ENCODE results near the gene BLNK. TPM values are rescaled to one million over a fixed set of nuclear protein-coding genes. Genes with fewer than 3 reads are reported as not detected.

BLNK gene
- total RNA-seq, 2 experiments from 2014 or later, result not detected

GRCh38 chr10:96270571-96270970 lies 798 bp downstream of the BLNK start:
- H3K9me3 Mint-ChIP-seq (ENCODE audit: low read depth), result no peaks in the 10 kb centered on the region
- POLR2A ChIA-PET, result no interaction called here
- intact Hi-C loops (cut with DNase I, micrococcal nuclease), result no loop called here
- H3K27me3 Mint-ChIP-seq, result peaks cover 9% of the 10 kb centered on the region
- H3K27ac Mint-ChIP-seq, result no peak overlapping the region
- H3K4me1 Mint-ChIP-seq, result peaks cover 5% of the 10 kb centered on the region
- H3K36me3 Mint-ChIP-seq (ENCODE audit: low read depth), result no peaks in the 10 kb centered on the region
- ATAC-seq, result no peak
- no peak overlapping the region for H3K4me3 Mint-ChIP-seq
- no peak for DNase-seq
- CTCF ChIA-PET, result interaction anchor here (0.6 to 1.4 kb wide), 4 partner anchors 19 to 515 kb away, joined by 3 to 5 read pairs (median 4); no protein-coding TSS in a partner anchor

- no peaks in the 10 kb centered on the region for H3K9me3 Mint-ChIP-seq (ENCODE audit: low read depth)
Measured at GRCh38 chr10:96269438-96270300, 1.7 kb downstream of the BLNK start.

GRCh38 chr10:96268341-96268909 lies 2.9 kb downstream of the BLNK start:
- intact Hi-C loops (cut with DNase I, micrococcal nuclease), result no loop called here
- DNase-seq (no peak), ATAC-seq (no peak)
- H3K27me3 Mint-ChIP-seq, result peaks cover 9% of the 10 kb centered on the region
- H3K4me3 Mint-ChIP-seq, result no peak overlapping the region
- ChIA-PET CTCF (no interaction called here), POLR2A (no interaction called here)
- H3K36me3 Mint-ChIP-seq (ENCODE audit: low read depth), result no peaks in the 10 kb centered on the region
- no peaks in the 10 kb centered on the region for H3K9me3 Mint-ChIP-seq (ENCODE audit: low read depth)
- H3K27ac Mint-ChIP-seq, result no peak overlapping the region
- peaks cover 5% of the 10 kb centered on the region for H3K4me1 Mint-ChIP-seq

More at GRCh38 chr10:96269438-96270300, 1.7 kb downstream of the BLNK start:
- Mint-ChIP-seq H3K27me3 (peaks cover 9% of the 10 kb centered on the region), H3K4me1 (peaks cover 5% of the 10 kb centered on the region), H3K27ac (no peak overlapping the region), H3K4me3 (no peak overlapping the region), H3K36me3 (ENCODE audit: low read depth) (no peaks in the 10 kb centered on the region)
- ChIA-PET CTCF (interaction anchor here (1.4 kb wide), 1 partner anchor 21 kb away, joined by 3 read pairs; no protein-coding TSS in a partner anchor), POLR2A (no interaction called here)
- intact Hi-C loops (cut with DNase I, micrococcal nuclease), result no loop called here
- no peak for DNase-seq
- no peak for ATAC-seq

GRCh38 chr10:96267234-96267705 lies 4.1 kb downstream of the BLNK start:
- CTCF ChIA-PET, result interaction anchor here (2.3 kb wide), 1 partner anchor 37 kb away, joined by 10 read pairs; no protein-coding TSS in a partner anchor
- POLR2A ChIA-PET, result no interaction called here
- H3K4me3 Mint-ChIP-seq, result no peak overlapping the region
- peaks cover 8% of the 10 kb centered on the region for H3K27me3 Mint-ChIP-seq
- no peaks in the 10 kb centered on the region for H3K36me3 Mint-ChIP-seq (ENCODE audit: low read depth)
- H3K4me1 Mint-ChIP-seq, result peaks cover 5% of the 10 kb centered on the region
- DNase-seq, result no peak
- peak; percentile 55 for ATAC-seq
- no peaks in the 10 kb centered on the region for H3K9me3 Mint-ChIP-seq (ENCODE audit: low read depth)
- intact Hi-C loops (cut with DNase I, micrococcal nuclease), result no loop called here
- H3K27ac Mint-ChIP-seq, result no peak overlapping the region

- H3K27me3 Mint-ChIP-seq, result peaks cover 8% of the 10 kb centered on the region
- no peak for ATAC-seq
- H3K9me3 Mint-ChIP-seq (ENCODE audit: low read depth), result no peaks in the 10 kb centered on the region
- ChIA-PET POLR2A (no interaction called here), CTCF (interaction anchor here (0.9 to 2.3 kb wide), 3 partner anchors 28 to 109 kb away, joined by 3 to 10 read pairs (median 3); no protein-coding TSS in a partner anchor)
- intact Hi-C loops (cut with DNase I, micrococcal nuclease), result no loop called here
- H3K27ac Mint-ChIP-seq, result no peak overlapping the region
- no peak overlapping the region for H3K4me3 Mint-ChIP-seq
- H3K4me1 Mint-ChIP-seq, result peaks cover 5% of the 10 kb centered on the region
- H3K36me3 Mint-ChIP-seq (ENCODE audit: low read depth), result no peaks in the 10 kb centered on the region
- DNase-seq, result no peak
Measured at GRCh38 chr10:96266118-96266770, 5.1 kb downstream of the BLNK start.

GRCh38 chr10:96264938-96265337 lies 6.4 kb downstream of the BLNK start:
- no peak for DNase-seq

GRCh38 chr10:96263669-96264068 lies 7.7 kb downstream of the BLNK start:
- H3K27me3 Mint-ChIP-seq, result no peaks in the 10 kb centered on the region
- H3K4me3 Mint-ChIP-seq, result no peak overlapping the region
- intact Hi-C loops (cut with DNase I, micrococcal nuclease), result no loop called here

More at GRCh38 chr10:96264938-96265337, 6.4 kb downstream of the BLNK start:
- Mint-ChIP-seq H3K4me1 (peaks cover 5% of the 10 kb centered on the region), H3K9me3 (ENCODE audit: low read depth) (no peaks in the 10 kb centered on the region), H3K4me3 (no peak overlapping the region), H3K36me3 (ENCODE audit: low read depth) (no peaks in the 10 kb centered on the region), H3K27me3 (peaks cover 7% of the 10 kb centered on the region), H3K27ac (no peak overlapping the region)
- intact Hi-C loops (cut with DNase I, micrococcal nuclease), result no loop called here
- ChIA-PET POLR2A (no interaction called here), CTCF (interaction anchor here (1.4 kb wide), 1 partner anchor 110 kb away, joined by 3 read pairs; no protein-coding TSS in a partner anchor)
- ATAC-seq, result no peak

GRCh38 chr10:96263176-96263575 lies 8.2 kb downstream of the BLNK start:
- DNase-seq (no peak), ATAC-seq (no peak)
- ChIA-PET POLR2A (interaction anchor here (0.6 kb wide), 1 partner anchor 107 kb away, joined by 5 read pairs; no protein-coding TSS in a partner anchor), CTCF (no interaction called here)
- Mint-ChIP-seq H3K27me3 (no peaks in the 10 kb centered on the region), H3K4me3 (no peak overlapping the region), H3K36me3 (ENCODE audit: low read depth) (no peaks in the 10 kb centered on the region), H3K9me3 (ENCODE audit: low read depth) (no peaks in the 10 kb centered on the region), H3K4me1 (peaks cover 5% of the 10 kb centered on the region), H3K27ac (no peak overlapping the region)
- intact Hi-C loops (cut with DNase I, micrococcal nuclease), result no loop called here

More at GRCh38 chr10:96263669-96264068, 7.7 kb downstream of the BLNK start:
- DNase-seq, result no peak
- Mint-ChIP-seq H3K36me3 (ENCODE audit: low read depth) (no peaks in the 10 kb centered on the region), H3K9me3 (ENCODE audit: low read depth) (no peaks in the 10 kb centered on the region), H3K4me1 (peaks cover 5% of the 10 kb centered on the region), H3K27ac (no peak overlapping the region)
- ChIA-PET CTCF (interaction anchor here (0.5 kb wide), 1 partner anchor 1738 kb away, joined by 4 read pairs; no protein-coding TSS in a partner anchor), POLR2A (no interaction called here)
- ATAC-seq, result no peak

- POLR2A ChIA-PET, result no interaction called here
- H3K4me1 Mint-ChIP-seq, result no peaks in the 10 kb centered on the region
- CTCF ChIA-PET, result interaction anchor here (0.8 to 2.9 kb wide), 4 partner anchors 16 to 113 kb away, joined by 3 to 12 read pairs (median 4); no protein-coding TSS in a partner anchor
- no peaks in the 10 kb centered on the region for H3K27me3 Mint-ChIP-seq
- intact Hi-C loops (cut with DNase I, micrococcal nuclease), result no loop called here
- H3K9me3 Mint-ChIP-seq (ENCODE audit: low read depth), result no peaks in the 10 kb centered on the region
- DNase-seq (no peak), ATAC-seq (no peak)
- H3K27ac Mint-ChIP-seq, result no peak overlapping the region
- no peak overlapping the region for H3K4me3 Mint-ChIP-seq
- no peaks in the 10 kb centered on the region for H3K36me3 Mint-ChIP-seq (ENCODE audit: low read depth)
Measured at GRCh38 chr10:96261930-96262329, 9.4 kb downstream of the BLNK start.

GRCh38 chr10:96261132-96261531 lies 10.2 kb downstream of the BLNK start:
- intact Hi-C loops (cut with DNase I, micrococcal nuclease), result no loop called here
- ATAC-seq (no peak), DNase-seq (no peak)
- CTCF ChIA-PET, result interaction anchor here (1.2 to 2.9 kb wide), 2 partner anchors 15 to 32 kb away, joined by 3 to 12 read pairs; no protein-coding TSS in a partner anchor
- Mint-ChIP-seq H3K9me3 (ENCODE audit: low read depth) (no peaks in the 10 kb centered on the region), H3K27ac (no peak overlapping the region), H3K4me3 (no peak overlapping the region), H3K4me1 (no peaks in the 10 kb centered on the region), H3K36me3 (ENCODE audit: low read depth) (no peaks in the 10 kb centered on the region), H3K27me3 (no peaks in the 10 kb centered on the region)
- POLR2A ChIA-PET, result no interaction called here

GRCh38 chr10:96260014-96260413 lies 11.4 kb downstream of the BLNK start:
- H3K9me3 Mint-ChIP-seq (ENCODE audit: low read depth), result no peaks in the 10 kb centered on the region
- H3K4me1 Mint-ChIP-seq, result no peaks in the 10 kb centered on the region
- ATAC-seq (no peak), DNase-seq (no peak)
- intact Hi-C loops (cut with DNase I, micrococcal nuclease), result no loop called here
- H3K36me3 Mint-ChIP-seq (ENCODE audit: low read depth), result no peaks in the 10 kb centered on the region
- ChIA-PET POLR2A (no interaction called here), CTCF (interaction anchor here (2.9 kb wide), 1 partner anchor 31 kb away, joined by 12 read pairs; no protein-coding TSS in a partner anchor)
- H3K4me3 Mint-ChIP-seq, result no peak overlapping the region
- H3K27me3 Mint-ChIP-seq, result no peaks in the 10 kb centered on the region
- H3K27ac Mint-ChIP-seq, result no peak overlapping the region
